ENCODE results near the gene BNIP5.

DNA sequence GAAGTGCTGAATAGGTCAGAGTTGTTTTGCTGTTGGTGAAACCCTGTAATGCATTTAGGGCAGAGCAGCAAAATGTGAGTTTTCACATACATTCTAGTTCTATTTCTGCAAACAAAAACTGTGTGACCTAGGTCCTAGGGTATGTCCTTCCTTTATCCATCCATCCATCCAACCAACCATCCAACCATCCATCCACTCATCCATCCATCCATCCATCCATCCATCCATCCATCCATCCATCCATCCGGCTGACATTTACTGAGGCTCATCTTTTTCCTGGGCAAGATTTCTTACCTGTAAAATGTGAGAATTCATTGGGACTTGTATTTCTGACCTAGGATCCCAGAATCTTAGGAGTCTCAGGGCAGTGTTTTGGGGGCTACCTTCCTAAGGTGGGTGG is 52.3 kb downstream of the BNIP5 start:
- TF ChIP-seq POLR2AphosphoS5 (IDR thresholded peaks at IDR 0.05; ENCODE audit: borderline replicate concordance, low read depth, low read length) (no peak), EZH2 (IDR thresholded peaks at IDR 0.05) (no peak)
